NCI-H187 (cell line): ENCODE results near the gene GRPEL2.
"Not testable (repeated sequence)": the region's sequence is repeated elsewhere in the genome, so short reads cannot be mapped to it uniquely, and the experiment has no call there.

Experiments
- DNase-seq, 2 experiments: peaks; one replicate each; lab custom pipeline; 2025; lab: John Stamatoyannopoulos, UW

Gene GRPEL2

GRCh38 chr5:149398747-149399266 is 53.5 kb downstream of the GRPEL2 start:
- not testable (repeated sequence) for DNase-seq

- no peak for DNase-seq
Measured at GRCh38 chr5:149399775-149400174, 54.5 kb downstream of the GRPEL2 start.

GRCh38 chr5:149400304-149400703 is 55.0 kb downstream of the GRPEL2 start:
- DNase-seq: no peak

- no peak for DNase-seq
Measured at GRCh38 chr5:149401051-149401450, 55.8 kb downstream of the GRPEL2 start.

- DNase-seq: no peak
Measured at GRCh38 chr5:149402291-149402690, 57.0 kb downstream of the GRPEL2 start.
